ENCODE data around the gene KANSL1L.

The KANSL1L gene

GRCh38 chr2:210207929-210208328 lies 36.7 kb upstream of the KANSL1L start:
- Histone ChIP-seq H3K9me3 (ENCODE audit: insufficient read depth, low read length) (no peaks in the 10 kb centered on the region), H3K4me3 (ENCODE audit: low read length) (no peak overlapping the region), H3K36me3 (replicated peaks; ENCODE audit: low read depth, low read length) (no peaks in the 10 kb centered on the region), H3K4me1 (ENCODE audit: low read length) (no peaks in the 10 kb centered on the region), H3K9ac (ENCODE audit: low read length) (no peak overlapping the region), H4K20me1 (ENCODE audit: insufficient read depth, low read length) (no peaks in the 10 kb centered on the region), H2AFZ (ENCODE audit: low read depth, low read length) (no peak overlapping the region), H3K79me2 (ENCODE audit: low read length) (no peaks in the 10 kb centered on the region), H3K27me3 (ENCODE audit: low read depth, low read length) (no peaks in the 10 kb centered on the region), H3K27ac (ENCODE audit: low read length) (no peak overlapping the region), H3K4me2 (ENCODE audit: low read length) (no peak overlapping the region)
- no peak for TF ChIP-seq CTCF (IDR thresholded peaks at IDR 0.05; ENCODE audit: low read depth, low read length)
- TF ChIP-seq EZH2phosphoT487 (IDR thresholded peaks at IDR 0.05; ENCODE audit: low read depth): no peak

GRCh38 chr2:210203558-210203957 lies 32.3 kb upstream of the KANSL1L start:
- Histone ChIP-seq H3K27me3 (ENCODE audit: low read depth, low read length) (no peaks in the 10 kb centered on the region), H3K4me2 (ENCODE audit: low read length) (no peak overlapping the region), H3K4me3 (ENCODE audit: low read length) (no peak overlapping the region), H3K9me3 (ENCODE audit: insufficient read depth, low read length) (no peaks in the 10 kb centered on the region), H2AFZ (ENCODE audit: low read depth, low read length) (no peak overlapping the region), H3K36me3 (replicated peaks; ENCODE audit: low read depth, low read length) (no peaks in the 10 kb centered on the region), H3K9ac (ENCODE audit: low read length) (no peak overlapping the region), H3K79me2 (ENCODE audit: low read length) (no peaks in the 10 kb centered on the region), H3K4me1 (ENCODE audit: low read length) (peaks cover 4% of the 10 kb centered on the region; the same call in 1 of the 2 replicates), H4K20me1 (ENCODE audit: insufficient read depth, low read length) (no peaks in the 10 kb centered on the region), H3K27ac (ENCODE audit: low read length) (no peak overlapping the region)
- TF ChIP-seq CTCF (IDR thresholded peaks at IDR 0.05; ENCODE audit: low read depth, low read length) (no peak), EZH2phosphoT487 (IDR thresholded peaks at IDR 0.05; ENCODE audit: low read depth) (no peak)

DNA sequence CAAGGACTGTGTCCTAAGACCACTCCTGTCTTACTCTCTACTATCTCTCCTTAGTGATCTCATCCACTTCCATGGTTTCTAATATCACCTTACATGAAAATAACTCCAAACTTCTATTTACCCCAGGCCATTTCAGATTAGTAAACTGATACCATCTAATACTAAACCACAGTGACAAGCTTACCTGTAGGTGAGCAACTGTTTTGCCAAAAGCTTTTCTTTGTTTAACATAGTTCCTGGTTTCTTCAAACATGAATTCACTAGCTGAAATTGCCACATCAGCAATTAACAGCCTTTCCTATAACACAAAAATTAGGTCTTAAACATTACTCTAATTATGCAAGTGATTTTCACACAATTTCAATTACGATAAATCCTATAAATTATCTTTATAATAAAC lies 31.9 kb upstream of the KANSL1L start:
- Histone ChIP-seq H2AFZ (ENCODE audit: low read depth, low read length) (no peak overlapping the region), H3K27me3 (ENCODE audit: low read depth, low read length) (no peaks in the 10 kb centered on the region), H3K27ac (ENCODE audit: low read length) (no peak overlapping the region), H3K36me3 (replicated peaks; ENCODE audit: low read depth, low read length) (no peaks in the 10 kb centered on the region), H3K9me3 (ENCODE audit: insufficient read depth, low read length) (no peaks in the 10 kb centered on the region), H3K4me1 (ENCODE audit: low read length) (peaks cover 4% of the 10 kb centered on the region; the same call in 1 of the 2 replicates), H4K20me1 (ENCODE audit: insufficient read depth, low read length) (no peaks in the 10 kb centered on the region), H3K79me2 (ENCODE audit: low read length) (no peaks in the 10 kb centered on the region), H3K9ac (ENCODE audit: low read length) (no peak overlapping the region), H3K4me3 (ENCODE audit: low read length) (no peak overlapping the region), H3K4me2 (ENCODE audit: low read length) (no peak overlapping the region)
- TF ChIP-seq EZH2phosphoT487 (IDR thresholded peaks at IDR 0.05; ENCODE audit: low read depth) (no peak), CTCF (IDR thresholded peaks at IDR 0.05; ENCODE audit: low read depth, low read length) (no peak)

DNA sequence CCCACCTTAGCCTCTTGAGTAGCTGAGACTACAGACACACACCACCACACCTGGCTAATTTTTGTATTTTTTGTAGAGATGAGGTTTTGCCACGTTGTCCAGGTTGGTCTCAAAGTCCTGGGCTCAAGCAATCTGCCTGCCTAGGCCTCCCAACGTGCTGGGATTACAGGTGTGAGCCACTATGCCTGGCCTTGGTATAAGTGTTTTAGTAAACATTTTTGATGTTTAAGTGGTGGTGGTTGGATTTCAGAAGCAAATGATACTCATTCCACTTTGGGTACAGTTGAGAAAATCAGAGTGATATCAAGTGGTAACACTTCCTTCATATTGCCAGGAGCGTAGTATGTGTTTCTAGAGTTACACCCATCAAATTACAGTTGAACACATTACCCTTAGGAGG lies 28.6 kb upstream of the KANSL1L start:
- Histone ChIP-seq H3K27me3 (ENCODE audit: low read depth, low read length) (no peaks in the 10 kb centered on the region), H3K27ac (ENCODE audit: low read length) (no peak overlapping the region), H3K36me3 (replicated peaks; ENCODE audit: low read depth, low read length) (no peaks in the 10 kb centered on the region), H3K9me3 (ENCODE audit: insufficient read depth, low read length) (no peaks in the 10 kb centered on the region), H4K20me1 (ENCODE audit: insufficient read depth, low read length) (no peaks in the 10 kb centered on the region), H3K4me3 (ENCODE audit: low read length) (no peak overlapping the region), H3K79me2 (ENCODE audit: low read length) (no peaks in the 10 kb centered on the region), H3K9ac (ENCODE audit: low read length) (no peak overlapping the region), H3K4me2 (ENCODE audit: low read length) (no peak overlapping the region), H3K4me1 (ENCODE audit: low read length) (peaks cover 7% of the 10 kb centered on the region; the same call in 1 of the 2 replicates), H2AFZ (ENCODE audit: low read depth, low read length) (no peak overlapping the region)
- no peak for TF ChIP-seq CTCF (IDR thresholded peaks at IDR 0.05; ENCODE audit: low read depth, low read length)
- TF ChIP-seq EZH2phosphoT487 (IDR thresholded peaks at IDR 0.05; ENCODE audit: low read depth): no peak
